Activated CD4-positive, alpha-beta T cell treated with anti-CD3 and anti-CD28 coated beads, Interleukin-2, Interleukin-6, amounts not matched to agents 100 ng/mL and 50 ng/mL, durations not matched to agents 16 hours and 8 hours (primary cell): Measurements from ENCODE around the gene SAMSN1.
"Not testable (repeated sequence)": the region's sequence is repeated elsewhere in the genome, so short reads cannot be mapped to it uniquely, and the experiment has no call there.

Experiments
- DNase-seq: peaks from one replicate; pipeline ENCODE4 v3.0.0-alpha.2; 2020

SAMSN1 gene

GRCh38 chr21:14527696-14528652, 18.1 kb downstream of the SAMSN1 start:
- no peak for DNase-seq

- DNase-seq: peak; percentile 56
Observed at GRCh38 chr21:14526836-14527695, 19.0 kb downstream of the SAMSN1 start.

DNA sequence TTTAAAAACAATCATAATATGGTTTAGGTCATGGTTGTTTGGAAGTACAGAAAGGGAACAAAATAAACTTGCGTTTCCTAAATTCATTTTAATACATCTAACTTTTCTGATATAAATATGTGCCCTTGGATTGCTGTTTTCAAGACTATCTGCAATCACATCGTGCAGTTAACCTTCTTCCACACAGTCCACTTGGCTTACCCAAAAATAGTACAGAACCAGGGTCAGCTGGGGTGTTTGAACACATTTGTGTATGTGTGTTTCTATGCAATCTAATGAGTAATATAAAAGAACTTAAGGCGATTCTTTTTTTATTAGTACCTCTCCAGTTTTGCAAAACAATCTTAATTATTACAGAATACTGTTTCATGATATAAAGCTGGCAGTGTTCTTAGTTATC, 19.9 kb downstream of the SAMSN1 start:
- no peak for DNase-seq

DNA sequence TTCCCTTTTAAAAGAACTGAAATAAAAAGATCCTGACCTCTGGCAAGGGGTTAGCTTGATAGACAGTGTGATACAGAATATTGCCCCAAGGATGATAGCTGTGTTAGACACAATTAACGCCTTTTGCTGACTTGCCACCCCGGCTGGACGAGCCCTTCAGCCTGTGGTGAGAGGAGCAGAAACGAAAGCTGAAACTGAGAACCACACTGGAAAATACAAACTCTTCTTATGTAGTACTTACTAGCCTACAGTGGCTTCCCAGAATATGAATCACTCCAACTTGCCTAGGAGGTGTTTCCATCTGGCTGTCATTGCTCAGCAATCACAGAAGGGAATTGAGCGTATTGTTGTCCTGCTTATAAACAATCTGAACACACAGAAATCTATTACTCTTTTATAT, 22.9 kb downstream of the SAMSN1 start:
- DNase-seq: peak; percentile 85

DNA sequence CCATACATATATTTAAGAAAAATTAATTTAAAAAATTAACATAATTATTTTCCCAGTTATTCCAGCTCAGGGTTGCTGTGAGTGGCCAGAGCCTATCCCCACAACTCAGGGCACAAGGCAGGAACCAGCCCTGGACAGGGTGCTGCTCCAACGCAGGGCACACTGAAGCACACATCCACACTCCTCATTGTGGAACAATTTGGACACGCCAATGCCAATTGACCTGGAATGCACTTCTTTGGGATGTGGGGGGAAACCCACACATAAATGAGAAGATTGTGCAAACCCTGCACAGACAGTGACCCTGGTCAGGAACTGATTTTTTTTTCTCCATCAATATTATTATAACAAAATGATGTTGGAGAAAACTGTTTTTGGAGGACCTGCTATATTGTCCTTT, 23.4 kb downstream of the SAMSN1 start:
- DNase-seq: no peak

DNA sequence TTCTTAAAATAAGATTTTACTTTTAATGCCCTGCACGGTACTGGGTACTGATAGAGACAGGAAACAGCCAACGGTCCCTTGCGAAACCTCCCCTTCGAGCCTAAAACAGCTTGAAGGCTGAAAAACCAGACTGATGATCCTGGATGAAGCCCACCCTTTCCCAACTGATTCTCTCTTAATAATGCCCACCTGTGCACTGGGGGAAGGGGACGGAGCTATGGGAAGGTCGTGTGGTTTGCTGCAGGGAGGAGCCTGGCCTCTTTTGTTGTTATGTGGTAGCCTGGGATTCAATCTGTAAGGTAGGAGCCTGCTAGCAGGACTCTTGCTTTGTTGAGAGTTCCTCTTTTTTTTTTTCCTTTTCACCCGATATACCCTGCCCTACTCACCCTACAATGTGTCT, 25.6 kb downstream of the SAMSN1 start:
- no peak for DNase-seq

- DNase-seq: no peak
Observed at GRCh38 chr21:14519000-14519399, 27.1 kb downstream of the SAMSN1 start.

GRCh38 chr21:14513804-14514203, 32.3 kb downstream of the SAMSN1 start:
- no peak for DNase-seq

DNA sequence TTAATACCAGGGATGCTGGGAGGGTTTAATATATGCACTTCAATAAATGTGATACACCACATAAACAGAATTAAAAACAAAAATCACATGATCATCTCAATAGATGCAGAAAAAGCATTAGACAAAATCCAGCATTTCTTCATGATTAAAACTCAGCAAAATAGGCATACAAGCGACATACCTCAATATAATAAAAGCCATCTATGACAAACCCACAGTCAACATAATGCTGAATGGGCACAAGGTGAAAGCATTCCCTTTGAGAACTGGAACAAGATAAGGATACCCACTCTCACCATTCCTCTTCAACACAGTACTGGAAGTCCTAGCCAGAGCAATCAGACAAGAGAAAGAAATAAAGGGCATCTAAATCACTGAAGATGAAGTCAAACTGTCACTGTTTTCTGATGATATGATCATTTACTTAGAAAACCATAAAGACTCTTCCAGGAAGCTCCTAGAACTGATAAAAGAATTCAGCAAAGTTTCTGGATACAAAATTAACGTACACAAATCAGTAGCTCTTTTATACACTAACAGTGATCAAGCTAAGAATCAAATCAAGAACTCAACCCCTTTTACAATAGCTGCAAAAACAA, 39.2 kb downstream of the SAMSN1 start:
- DNase-seq: not testable (repeated sequence)

GRCh38 chr21:14500873-14501272, 45.2 kb downstream of the SAMSN1 start:
- no peak for DNase-seq

GRCh38 chr21:14499316-14499715, 46.8 kb downstream of the SAMSN1 start:
- DNase-seq: no peak

DNA sequence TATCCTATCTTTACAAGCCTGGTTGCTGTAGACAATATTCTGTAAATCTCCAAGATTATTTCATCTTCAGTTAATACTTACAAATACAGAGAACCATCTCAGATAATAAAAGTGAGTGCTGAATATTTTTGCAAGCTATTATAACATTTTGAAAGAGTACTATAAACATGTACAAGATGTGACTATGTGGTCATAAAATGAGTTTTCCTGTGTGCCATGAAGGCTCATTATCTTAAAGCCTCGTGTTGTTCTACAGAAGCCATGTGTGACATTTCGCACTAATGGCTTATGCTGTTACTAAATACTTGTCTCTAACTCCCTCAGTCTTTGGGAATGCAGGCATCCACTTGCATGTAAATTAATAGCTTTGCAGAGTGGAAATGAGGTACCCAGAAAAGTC, 48.3 kb downstream of the SAMSN1 start:
- no peak for DNase-seq

DNA sequence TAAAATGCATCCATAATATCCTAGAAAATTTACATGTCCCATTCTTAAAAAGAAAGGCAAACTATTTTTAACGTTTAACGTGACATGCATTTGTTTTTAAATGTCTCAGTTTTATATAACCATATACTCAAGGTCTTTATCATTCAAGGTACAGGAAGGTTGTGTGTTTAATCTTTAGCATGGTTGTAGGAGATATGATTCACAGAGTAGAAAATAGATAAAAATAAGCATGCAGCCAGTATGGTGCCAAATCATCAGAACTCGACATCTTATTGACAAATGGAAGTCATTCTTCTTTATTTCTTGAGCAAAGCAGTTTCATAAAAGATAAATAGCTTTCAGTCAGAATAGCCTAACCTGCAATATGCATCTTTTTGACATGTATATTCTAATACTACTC, 51.0 kb downstream of the SAMSN1 start:
- no peak for DNase-seq

DNA sequence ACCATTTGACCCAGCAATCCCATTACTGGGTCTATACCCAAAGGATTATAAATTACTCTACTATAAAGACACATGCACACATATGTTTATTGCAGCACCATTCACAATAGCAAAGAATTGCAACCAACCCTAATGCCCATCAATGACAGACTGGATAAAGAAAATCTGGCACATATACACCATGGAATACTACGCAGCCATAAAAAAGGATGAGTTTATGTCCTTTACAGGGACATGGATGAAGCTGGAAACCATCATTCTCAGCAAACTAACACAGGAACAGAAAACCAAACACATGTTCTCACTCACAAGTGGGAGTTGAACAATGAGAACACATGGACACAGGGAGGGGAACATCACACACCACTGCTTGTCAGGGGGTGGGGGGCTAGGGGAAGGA, 51.9 kb downstream of the SAMSN1 start:
- DNase-seq: not testable (repeated sequence)

DNA sequence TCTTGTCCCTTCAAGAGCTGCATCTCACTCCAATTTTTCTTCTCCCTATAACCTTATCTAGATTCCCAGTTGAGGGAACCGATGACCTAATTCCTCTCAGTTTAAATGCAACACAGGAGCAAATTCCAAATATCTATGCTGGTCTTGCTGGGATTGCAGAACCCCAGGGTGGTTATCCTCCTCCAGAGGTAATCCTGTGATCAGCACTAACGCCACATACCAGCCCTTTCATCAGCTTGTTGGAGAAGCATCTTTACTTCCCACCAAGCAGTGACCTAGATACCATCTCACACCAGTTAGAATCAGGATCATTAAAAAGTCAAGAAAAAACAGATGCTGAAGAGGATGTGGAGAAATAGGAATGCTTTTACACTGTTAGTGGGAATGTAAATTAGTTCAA, 52.4 kb downstream of the SAMSN1 start:
- DNase-seq: no peak

DNA sequence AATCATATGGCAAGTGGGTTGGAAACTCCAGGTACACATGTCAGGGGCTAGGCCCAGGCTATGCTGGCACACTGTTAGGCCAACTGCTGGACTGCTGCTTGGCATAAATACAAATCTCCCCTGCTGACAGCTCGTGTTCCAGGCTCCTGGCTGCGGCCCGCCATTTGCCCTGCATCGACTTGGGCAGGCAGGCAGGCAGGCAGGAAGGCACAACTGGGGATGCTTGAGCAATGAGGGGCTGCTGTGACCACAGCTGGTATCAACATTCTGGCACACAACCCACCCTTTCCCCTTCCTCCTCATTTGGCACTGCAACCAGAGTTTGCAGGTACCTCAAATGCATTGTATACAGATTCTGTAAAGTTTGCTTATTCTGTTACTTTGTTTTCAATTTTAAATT, 53.2 kb downstream of the SAMSN1 start:
- no peak for DNase-seq

GRCh38 chr21:14491269-14491681, 54.8 kb downstream of the SAMSN1 start:
- DNase-seq: no peak

DNA sequence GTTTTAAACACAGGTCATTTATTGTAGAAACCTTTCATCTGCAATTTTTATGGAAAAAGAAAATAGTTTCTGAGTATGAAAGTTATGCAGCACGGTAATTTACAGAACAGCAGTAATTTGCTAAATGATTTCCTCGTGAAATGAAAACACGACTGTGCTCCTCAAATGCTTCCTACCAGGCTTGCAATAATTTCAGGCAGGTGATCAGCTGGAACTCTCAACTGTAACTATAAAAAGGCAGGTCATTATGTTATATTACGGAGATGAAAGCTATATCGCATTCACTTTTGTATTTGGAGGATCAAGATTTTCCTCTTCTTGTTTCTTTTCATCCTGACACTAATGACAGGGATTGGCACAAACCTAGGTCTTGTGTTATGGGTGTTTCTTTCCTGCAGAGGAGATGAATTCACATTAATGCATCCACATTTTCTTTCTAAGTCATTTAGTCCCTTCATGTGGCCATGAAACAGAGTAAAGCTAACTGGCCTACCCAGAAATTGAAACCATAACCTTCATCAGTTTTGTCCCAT, 57.4 kb downstream of the SAMSN1 start:
- peak; percentile 35 for DNase-seq

- peak; percentile 33 for DNase-seq
Observed at GRCh38 chr21:14487490-14488432, 58.4 kb downstream of the SAMSN1 start.

DNA sequence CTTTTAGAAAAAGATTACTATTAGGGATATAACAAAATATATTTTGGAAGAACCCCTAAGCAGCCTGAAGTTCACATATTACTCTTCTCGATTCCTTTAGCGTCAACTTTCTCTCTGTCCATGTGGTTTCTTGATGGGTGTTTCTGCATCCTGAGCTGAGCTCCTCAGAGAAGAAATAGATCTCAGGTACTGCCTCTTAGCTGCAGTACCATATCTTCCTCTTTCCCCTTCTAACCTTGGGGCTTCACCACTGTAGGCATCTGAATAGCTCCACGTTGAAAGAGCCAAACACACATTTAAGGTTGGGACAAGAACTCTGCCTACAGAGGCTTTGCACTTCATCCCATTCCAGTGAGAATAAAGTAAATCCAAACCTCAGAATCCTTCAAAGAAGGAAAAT, 59.2 kb downstream of the SAMSN1 start:
- DNase-seq: peak; percentile 35

DNA sequence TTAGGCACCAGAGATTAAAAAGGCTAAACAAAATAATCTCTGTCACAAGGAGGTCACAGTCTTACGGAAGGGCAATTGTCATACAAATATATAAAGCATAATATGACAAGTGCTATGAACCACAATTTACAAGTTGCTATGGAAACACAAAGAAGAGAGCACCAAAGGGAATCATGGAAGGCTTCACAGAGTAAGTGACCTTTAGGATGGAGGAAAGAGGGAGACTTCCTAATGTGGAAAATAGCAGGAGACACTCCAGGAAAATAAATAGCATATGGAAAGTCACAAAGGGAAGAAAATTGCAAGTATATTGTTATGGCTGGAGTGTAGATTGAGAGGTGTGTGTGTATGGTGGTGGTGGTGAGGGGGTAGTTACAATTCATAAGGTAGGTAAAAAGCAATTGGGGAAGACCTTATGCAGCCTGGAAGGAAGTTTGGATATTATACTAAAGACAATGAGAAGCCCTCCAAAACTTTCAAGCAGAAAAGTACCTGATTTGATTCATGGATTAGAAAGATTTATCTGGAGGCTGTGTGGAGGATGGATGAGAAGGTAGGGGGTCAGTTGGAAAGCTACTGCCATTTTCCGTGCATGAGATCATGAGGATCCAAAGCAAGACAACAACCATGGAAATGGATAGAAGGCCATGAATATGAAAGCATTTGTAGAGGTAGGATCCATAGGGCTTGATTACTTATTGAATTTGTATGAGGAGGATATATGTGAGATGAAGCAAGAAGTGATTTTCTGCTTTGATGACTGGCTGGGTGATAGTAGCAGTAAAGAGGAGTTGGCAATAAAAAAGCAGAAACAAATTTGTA, 61.7 kb downstream of the SAMSN1 start:
- no peak for DNase-seq
